Measurements from ENCODE around the gene NPPA.

- no peak for TF ChIP-seq POLR2A (IDR thresholded peaks at IDR 0.05)
- TF ChIP-seq CTCF (IDR thresholded peaks at IDR 0.05), result no peak
Measured at GRCh38 chr1:11869650-11870207, 22.1 kb upstream of the NPPA start.

Measured in uterus (tissue), 2 donors.